ENCODE results near the gene HOXC13.

Gene HOXC13

DNA sequence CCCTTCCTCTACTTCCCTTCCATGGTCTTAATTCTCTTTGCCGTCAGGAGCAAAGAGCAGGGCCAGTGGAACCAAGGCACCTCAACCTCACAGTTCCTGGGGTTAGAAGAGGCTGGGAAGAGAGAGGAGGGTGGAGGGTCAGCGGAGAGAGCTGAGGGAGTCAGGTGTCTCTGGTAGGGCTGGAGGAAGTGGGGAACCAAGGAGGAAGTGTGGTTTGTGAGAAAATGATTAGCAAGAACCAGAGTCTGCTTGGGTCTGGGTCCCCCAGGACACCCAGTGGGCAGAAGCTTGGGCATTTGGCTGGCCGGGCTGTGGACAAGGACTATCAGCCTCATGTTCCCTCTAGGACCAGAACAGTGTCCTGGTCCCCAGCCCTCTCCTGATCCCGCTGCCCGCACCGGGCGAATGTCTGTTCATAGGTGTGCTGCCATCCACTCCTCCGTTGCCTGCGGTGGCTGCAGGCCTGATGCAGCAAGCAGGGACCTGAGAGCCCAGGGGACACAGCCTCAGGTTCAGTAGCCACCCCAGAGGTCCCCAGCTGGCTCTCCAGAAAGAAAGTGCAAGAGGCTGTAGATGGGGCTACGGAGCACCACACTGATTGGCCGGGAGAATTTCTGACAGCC, 18.4 kb downstream of the HOXC13 start:
- H3K4me1 ChIP-seq (ENCODE audit: insufficient read depth, poor library complexity, severe bottlenecking), result no peaks in the 10 kb centered on the region
- DNase-seq (ENCODE audit: low spot score), result peak; percentile 51
- H3K9me3 ChIP-seq (ENCODE audit: severe bottlenecking), result no peaks in the 10 kb centered on the region
- ATAC-seq (ENCODE audit: low read depth), result no peak
- no peak overlapping the region for H3K4me3 ChIP-seq (ENCODE audit: severe bottlenecking)
- H3K36me3 ChIP-seq (ENCODE audit: low read depth), result no peaks in the 10 kb centered on the region
- TF ChIP-seq CTCF (IDR thresholded peaks at IDR 0.05; ENCODE audit: poor library complexity, severe bottlenecking), result no peak
- H3K27me3 ChIP-seq (ENCODE audit: insufficient read depth, poor library complexity, severe bottlenecking), result peaks cover 100% of the 10 kb centered on the region
- no peak overlapping the region for H3K27ac ChIP-seq (ENCODE audit: poor library complexity, severe bottlenecking)

GRCh38 chr12:53958128-53958527, 19.5 kb downstream of the HOXC13 start:
- no peak overlapping the region for H3K4me3 ChIP-seq (ENCODE audit: severe bottlenecking)
- H3K9me3 ChIP-seq (ENCODE audit: severe bottlenecking), result no peaks in the 10 kb centered on the region
- no peaks in the 10 kb centered on the region for H3K36me3 ChIP-seq (ENCODE audit: low read depth)
- peaks cover 100% of the 10 kb centered on the region for H3K27me3 ChIP-seq (ENCODE audit: insufficient read depth, poor library complexity, severe bottlenecking)
- no peak for TF ChIP-seq CTCF (IDR thresholded peaks at IDR 0.05; ENCODE audit: poor library complexity, severe bottlenecking)
- ATAC-seq (ENCODE audit: low read depth) (no peak), DNase-seq (ENCODE audit: low spot score) (no peak)
- no peaks in the 10 kb centered on the region for H3K4me1 ChIP-seq (ENCODE audit: insufficient read depth, poor library complexity, severe bottlenecking)
- no peak overlapping the region for H3K27ac ChIP-seq (ENCODE audit: poor library complexity, severe bottlenecking)

DNA sequence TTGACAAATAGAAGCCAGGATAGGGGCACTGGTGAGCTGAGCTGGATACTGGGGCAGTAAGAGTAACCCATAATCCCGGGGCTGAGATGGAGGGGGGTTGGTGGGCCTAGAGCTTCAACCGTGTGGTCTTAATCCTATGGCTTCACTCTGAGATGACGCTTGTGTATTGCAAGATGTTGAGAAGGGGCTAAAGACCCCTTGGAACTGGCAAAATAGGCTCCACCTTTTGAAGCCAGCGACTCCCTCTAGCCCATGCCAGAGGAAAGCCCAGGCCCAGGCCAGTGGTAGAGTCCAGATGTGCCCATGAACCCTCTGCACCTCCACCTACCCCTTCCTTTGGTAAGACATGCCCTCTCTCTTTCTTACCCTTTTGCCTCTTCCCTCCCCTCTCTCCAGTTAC, 20.7 kb downstream of the HOXC13 start:
- no peaks in the 10 kb centered on the region for H3K36me3 ChIP-seq (ENCODE audit: low read depth)
- no peaks in the 10 kb centered on the region for H3K4me1 ChIP-seq (ENCODE audit: insufficient read depth, poor library complexity, severe bottlenecking)
- ATAC-seq (ENCODE audit: low read depth), result no peak
- H3K27ac ChIP-seq (ENCODE audit: poor library complexity, severe bottlenecking), result no peak overlapping the region
- TF ChIP-seq CTCF (IDR thresholded peaks at IDR 0.05; ENCODE audit: poor library complexity, severe bottlenecking), result no peak
- no peak overlapping the region for H3K4me3 ChIP-seq (ENCODE audit: severe bottlenecking)
- peaks cover 100% of the 10 kb centered on the region for H3K27me3 ChIP-seq (ENCODE audit: insufficient read depth, poor library complexity, severe bottlenecking)
- no peaks in the 10 kb centered on the region for H3K9me3 ChIP-seq (ENCODE audit: severe bottlenecking)
- DNase-seq (ENCODE audit: low spot score), result no peak

GRCh38 chr12:53960187-53961024, 21.8 kb downstream of the HOXC13 start:
- Histone ChIP-seq H3K27me3 (ENCODE audit: insufficient read depth, poor library complexity, severe bottlenecking) (peaks cover 100% of the 10 kb centered on the region), H3K4me1 (ENCODE audit: insufficient read depth, poor library complexity, severe bottlenecking) (no peaks in the 10 kb centered on the region), H3K36me3 (ENCODE audit: low read depth) (no peaks in the 10 kb centered on the region), H3K27ac (ENCODE audit: poor library complexity, severe bottlenecking) (no peak overlapping the region), H3K4me3 (ENCODE audit: severe bottlenecking) (no peak overlapping the region), H3K9me3 (ENCODE audit: severe bottlenecking) (no peaks in the 10 kb centered on the region)
- no peak for DNase-seq (ENCODE audit: low spot score)
- no peak for ATAC-seq (ENCODE audit: low read depth)
- no peak for TF ChIP-seq CTCF (IDR thresholded peaks at IDR 0.05; ENCODE audit: poor library complexity, severe bottlenecking)

Measured in RWPE2 (cell line).